H1 (cell line): Measurements from ENCODE around the gene KRT80. TPM values are rescaled to one million over a fixed set of nuclear protein-coding genes. Genes with fewer than 3 reads are reported as not detected.

Source experiments
- CBX5 ChIP-seq: fragments of 300-800, 300-1000 bp; sonication (generic); IDR thresholded peaks from 2 replicates; pipeline ENCODE4 v1.7.1; 2016; ENCODE audit warnings: antibody characterized with exemption, low read length, low read depth
- polyA plus RNA-seq, 7 experiments: library from polyadenylated mRNA; depleted of rRNA in 3 of 7; stranded (reverse) in 5 of 7; unstranded in 2 of 7; fragments of >200 nt in 5 of 7; fragments of 200-250 nt in 2 of 7; gene quantifications; 1 replicate in 5 of 7; 2 replicates in 1 of 7; 4 replicates in 1 of 7; pipeline versions ENCODE4 v1.2.1 to v1.2.3, GENCODE V29; 2011 to 2013; ENCODE audit warnings: missing spikeins in 2 of 7, mixed read lengths in 2 of 7
- total RNA-seq: library from RNA; stranded (reverse); fragmentation: NEBNext Ultra II Directional; extraction: Animal tissue kit (Norgen Biotek cat#: 25700); gene quantifications from 2 replicates; pipeline ENCODE4 v1.2.1, GENCODE V29; 2021

Gene KRT80
- total and polyA plus RNA-seq, 2 of the 8 experiments (the other 6 are each of a cell fraction or from before 2014, with no cell fraction given): 0.05 TPM; not detected in 1

- TF ChIP-seq CBX5: no peak
Observed at GRCh38 chr12:52181746-52182145, 10.1 kb downstream of the KRT80 start (continued).
